Stimulated activated CD8-positive, alpha-beta memory T cell treated with anti-CD3 and anti-CD28 coated beads, Interleukin-15, amount 100 ng/mL, for 24 hours (primary cell): Measurements from ENCODE around the gene WNK1.
"Not testable (repeated sequence)": the region's sequence is repeated elsewhere in the genome, so short reads cannot be mapped to it uniquely, and the experiment has no call there.

Source experiments
- DNase-seq: peaks from one replicate; pipeline ENCODE4 v3.0.0-alpha.2; 2020; ENCODE audit warnings: low read depth

WNK1 gene

GRCh38 chr12:911191-911826 is 158.9 kb downstream of the WNK1 start:
- DNase-seq = no peak

GRCh38 chr12:912466-913235 is 160.3 kb downstream of the WNK1 start:
- no peak for DNase-seq

- DNase-seq = no peak
These were observed 161.7 kb downstream of the WNK1 start for GRCh38 chr12:913919-914698.

GRCh38 chr12:915090-915489 is 162.7 kb downstream of the WNK1 start:
- no peak for DNase-seq

GRCh38 chr12:916240-916639 is 163.9 kb downstream of the WNK1 start:
- DNase-seq = no peak

- DNase-seq = no peak
These were observed 164.5 kb downstream of the WNK1 start for GRCh38 chr12:916712-917445.

- no peak for DNase-seq
These were observed 168.3 kb downstream of the WNK1 start for GRCh38 chr12:920676-921075.

- no peak for DNase-seq
These were observed 169.9 kb downstream of the WNK1 start for GRCh38 chr12:922285-922684.

- DNase-seq = no peak
These were observed 174.3 kb downstream of the WNK1 start for GRCh38 chr12:926641-927040.

- DNase-seq = no peak
These were observed 178.7 kb downstream of the WNK1 start for GRCh38 chr12:931060-931459.

GRCh38 chr12:931591-931990 is 179.2 kb downstream of the WNK1 start:
- no peak for DNase-seq

GRCh38 chr12:935891-936290 is 183.5 kb downstream of the WNK1 start:
- DNase-seq = not testable (repeated sequence)

GRCh38 chr12:936377-937345 is 184.3 kb downstream of the WNK1 start:
- DNase-seq = no peak

GRCh38 chr12:938810-939209 is 186.4 kb downstream of the WNK1 start:
- DNase-seq = no peak

GRCh38 chr12:943051-943450 is 190.7 kb downstream of the WNK1 start:
- DNase-seq = no peak

- no peak for DNase-seq
These were observed 191.8 kb downstream of the WNK1 start for GRCh38 chr12:944211-944610.

GRCh38 chr12:946212-946611 is 193.8 kb downstream of the WNK1 start:
- no peak for DNase-seq

GRCh38 chr12:946631-947030 is 194.3 kb downstream of the WNK1 start:
- DNase-seq = no peak

- DNase-seq = no peak
These were observed 195.9 kb downstream of the WNK1 start for GRCh38 chr12:948238-948637.

- peak; percentile 99 for DNase-seq
These were observed 197.2 kb downstream of the WNK1 start, which contains the start of gene RAD52 for GRCh38 chr12:949453-950191. Gene RAD52, minus strand, starts transcription at chr12:949694. Its CDS starts 16,636 bp downstream, at chr12:933058.
